ENCODE measurements around the gene FAM78B.

FAM78B gene

DNA sequence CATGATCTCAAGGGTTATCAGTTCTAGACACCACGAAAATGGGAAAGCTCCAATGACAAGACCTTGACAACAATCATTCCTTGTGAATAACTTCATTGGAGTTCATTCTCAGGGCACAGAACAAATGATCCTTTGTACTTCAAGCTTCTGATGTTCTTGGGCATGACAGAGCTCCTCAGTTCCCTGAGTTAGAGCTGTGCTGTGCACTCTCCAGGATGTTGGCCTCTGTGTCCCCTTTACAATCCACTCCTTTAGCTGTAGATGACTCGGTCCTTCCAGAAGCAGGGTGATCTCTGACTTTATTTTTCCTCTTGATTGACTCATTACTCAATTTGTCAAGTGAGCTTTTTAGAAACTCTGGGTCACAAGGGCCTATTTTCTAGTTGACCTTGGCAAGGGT lies 3.9 kb upstream of the FAM78B start:
- Mint-ChIP-seq H3K4me3 (no peak overlapping the region), H3K27me3 (peaks cover 22% of the 10 kb centered on the region), H3K9me3 (no peaks in the 10 kb centered on the region), H3K4me1 (peaks cover 37% of the 10 kb centered on the region), H3K27ac (peak overlapping the region in 1 of 2 donors; percentile 5)
- ATAC-seq (no peak), DNase-seq (no peak)

DNA sequence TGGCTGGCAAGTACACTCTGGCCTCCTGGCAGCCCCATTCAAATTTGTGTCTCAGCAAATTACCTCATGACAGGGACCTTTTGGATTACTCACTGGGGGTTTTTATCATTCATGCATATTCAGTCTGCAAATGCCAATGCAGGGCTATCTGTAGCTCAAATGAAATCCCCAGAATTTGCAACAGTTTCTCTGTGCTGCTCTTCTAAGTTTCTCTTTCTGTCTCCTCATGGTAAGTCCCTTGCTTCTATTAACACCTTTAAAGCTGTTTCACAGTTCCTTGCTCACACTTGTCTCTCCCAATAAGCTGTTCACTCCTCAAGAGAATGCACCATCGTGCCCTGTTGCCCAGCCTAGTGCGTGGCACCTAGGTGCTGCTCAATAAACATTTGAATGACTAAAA lies 3.3 kb upstream of the FAM78B start:
- H3K27me3 Mint-ChIP-seq = peaks cover 28% of the 10 kb centered on the region
- H3K4me1 Mint-ChIP-seq = peaks cover 43% of the 10 kb centered on the region
- ATAC-seq (peak; percentile 71), DNase-seq (peak in 1 of 2 donors; percentile 18)
- H3K9me3 Mint-ChIP-seq = no peaks in the 10 kb centered on the region
- H3K27ac Mint-ChIP-seq = peak overlapping the region in 1 of 2 donors; percentile 59
- no peak overlapping the region for H3K4me3 Mint-ChIP-seq

DNA sequence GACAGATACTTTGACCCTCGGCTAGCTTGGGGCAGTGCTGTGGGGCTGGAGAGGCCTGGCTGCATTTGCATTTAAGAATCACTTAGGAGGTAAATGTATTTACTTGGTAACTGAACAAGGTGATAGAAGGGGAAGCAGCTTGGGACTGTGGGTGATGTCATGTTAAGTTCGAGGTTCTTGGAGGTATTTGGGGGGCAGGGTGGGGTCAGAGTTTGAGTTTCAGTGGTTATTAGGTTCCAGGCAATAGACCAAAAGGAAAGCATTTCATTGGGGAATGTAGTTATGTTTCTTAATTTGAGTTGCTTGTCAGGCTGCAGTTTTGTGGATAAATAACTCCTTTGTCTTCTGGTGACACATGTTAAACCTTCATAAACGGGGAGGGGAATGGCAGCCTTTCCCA lies 2.4 kb upstream of the FAM78B start:
- peaks cover 47% of the 10 kb centered on the region for H3K4me1 Mint-ChIP-seq

DNA sequence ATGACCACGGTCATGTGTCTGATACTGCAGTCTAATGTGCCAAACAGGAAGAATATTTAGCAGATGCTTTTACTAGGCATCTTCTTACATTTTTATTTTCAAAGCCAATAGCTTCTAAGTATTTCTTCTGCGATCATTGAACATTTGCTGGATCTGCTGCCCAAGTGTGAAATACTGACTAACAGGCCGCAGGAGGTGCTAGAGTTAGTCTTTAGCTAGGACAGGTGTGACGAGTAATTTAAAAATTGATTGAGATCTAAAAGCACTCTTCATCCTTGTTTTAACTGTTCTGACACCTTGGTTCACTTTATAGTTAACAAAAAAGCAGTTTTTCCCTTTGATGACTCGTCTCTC lies 748 bp upstream of the FAM78B start:
- Mint-ChIP-seq H3K27ac (no peak overlapping the region), H3K9me3 (no peaks in the 10 kb centered on the region), H3K4me1 (peaks cover 47% of the 10 kb centered on the region), H3K27me3 (peaks cover 45% of the 10 kb centered on the region), H3K4me3 (peak overlapping the region; percentile 9 to 80)
- ATAC-seq = no peak
- no peak for DNase-seq

More for the DNA sequence above, 2.4 kb upstream of the FAM78B start:
- H3K27ac Mint-ChIP-seq = no peak overlapping the region
- H3K4me3 Mint-ChIP-seq = peak overlapping the region in 1 of 2 donors; percentile 45
- H3K27me3 Mint-ChIP-seq = peaks cover 37% of the 10 kb centered on the region
- ATAC-seq (no peak), DNase-seq (no peak)
- no peaks in the 10 kb centered on the region for H3K9me3 Mint-ChIP-seq

DNA sequence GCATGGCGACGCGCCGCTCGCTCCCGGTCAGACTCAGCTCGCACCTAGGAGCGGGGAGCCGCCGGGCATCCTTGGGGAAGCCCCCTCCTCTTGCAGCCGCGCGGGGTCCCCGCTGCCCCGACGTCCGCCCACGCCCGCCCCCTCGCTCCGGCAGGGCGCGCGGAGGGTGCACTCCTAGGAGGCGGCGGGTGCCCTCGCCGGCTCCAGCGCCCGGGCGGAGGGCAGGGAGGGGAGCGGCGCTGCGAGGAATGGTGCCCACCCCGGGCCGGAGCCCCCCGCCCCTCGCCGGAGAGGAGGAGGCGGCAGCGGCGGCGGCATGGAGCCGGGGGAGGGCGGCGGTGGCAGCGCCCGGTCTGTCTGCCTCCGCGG lies 488 bp downstream of the FAM78B start:
- peaks cover 47% of the 10 kb centered on the region for H3K4me1 Mint-ChIP-seq
- no peaks in the 10 kb centered on the region for H3K9me3 Mint-ChIP-seq
- peak in 1 of 2 donors; percentile 20 for DNase-seq
- ATAC-seq = peak; percentile 21
- H3K27ac Mint-ChIP-seq = no peak overlapping the region
- peaks cover 56% of the 10 kb centered on the region for H3K27me3 Mint-ChIP-seq
- H3K4me3 Mint-ChIP-seq = no peak overlapping the region

DNA sequence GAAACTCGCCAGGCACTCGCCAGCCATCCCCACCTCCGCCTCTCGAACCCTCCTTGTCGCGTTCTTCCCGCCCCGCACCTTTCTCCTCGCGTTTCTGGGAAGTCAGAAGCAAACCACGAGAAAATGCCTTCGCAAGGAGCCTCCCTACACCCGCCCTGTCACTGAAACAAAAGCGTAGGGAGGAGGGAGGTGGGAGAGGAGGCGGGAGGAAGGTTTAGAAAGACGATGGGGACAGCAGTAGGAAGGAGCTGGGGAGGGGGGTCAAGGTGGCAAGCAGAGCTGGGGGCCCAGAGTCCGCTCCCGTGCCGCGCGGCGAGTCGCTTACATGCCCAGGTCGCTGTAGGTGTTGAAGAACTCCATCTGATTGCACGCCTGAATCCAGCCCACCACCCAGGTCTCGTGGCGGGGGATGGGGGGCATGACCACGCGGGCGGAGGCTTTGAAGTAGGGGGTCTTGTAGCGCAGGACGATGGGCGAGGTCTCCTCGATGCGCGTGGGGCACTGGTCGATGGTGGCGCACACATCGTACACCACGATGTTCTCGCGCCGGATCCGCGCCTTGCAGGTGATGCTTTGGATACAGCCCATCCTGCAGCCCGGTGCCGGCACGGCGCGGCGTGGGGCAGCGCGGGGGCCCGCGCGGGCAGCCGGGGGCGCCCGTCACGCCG lies 1.0 kb downstream of the FAM78B start:
- H3K27me3 Mint-ChIP-seq = peaks cover 59% of the 10 kb centered on the region
- peaks cover 45% of the 10 kb centered on the region for H3K4me1 Mint-ChIP-seq
- H3K9me3 Mint-ChIP-seq = no peaks in the 10 kb centered on the region
- DNase-seq = no peak
- H3K4me3 Mint-ChIP-seq = peak overlapping the region; percentile 81 to 87
- H3K27ac Mint-ChIP-seq = peak overlapping the region in 1 of 2 donors; percentile 43
- ATAC-seq = peak; percentile 13

DNA sequence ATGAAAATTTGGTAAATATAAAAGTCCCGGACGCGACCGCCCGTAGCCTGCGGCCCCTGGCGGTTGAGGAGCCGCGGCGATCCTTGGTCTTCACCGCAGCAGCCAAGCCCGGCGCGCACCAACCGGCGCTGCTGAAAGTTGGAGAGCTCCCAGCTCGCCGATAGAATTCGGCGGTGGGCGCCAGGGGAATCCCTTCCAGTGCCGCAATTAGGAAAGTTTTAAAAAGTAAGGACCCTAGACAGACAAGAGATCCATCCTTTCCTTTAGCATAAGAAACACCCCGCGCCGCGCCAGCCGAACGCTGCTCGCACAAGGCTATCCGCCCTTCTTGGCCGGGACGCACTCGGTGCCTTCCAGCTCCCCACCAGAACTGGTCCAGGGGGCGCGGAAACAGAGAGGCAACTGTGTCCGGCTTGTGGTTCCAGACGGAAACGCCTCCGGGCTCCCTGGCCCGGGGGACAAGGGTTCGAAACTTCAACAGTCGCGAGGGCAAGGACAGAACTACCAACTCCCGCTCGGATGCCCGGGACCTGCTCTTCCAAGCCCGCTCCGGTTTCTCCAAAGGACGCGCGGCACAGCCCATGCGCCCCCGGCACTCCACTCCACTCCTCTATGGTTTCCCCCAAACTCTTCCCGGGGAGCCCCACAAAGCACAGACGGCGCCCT lies 1.7 kb downstream of the FAM78B start:
- Mint-ChIP-seq H3K27me3 (peaks cover 61% of the 10 kb centered on the region), H3K4me3 (peak overlapping the region; percentile 81 to 87), H3K9me3 (no peaks in the 10 kb centered on the region), H3K27ac (peak overlapping the region in 1 of 2 donors; percentile 43), H3K4me1 (peaks cover 38% of the 10 kb centered on the region)
- ATAC-seq (peak; percentile 21), DNase-seq (peak; percentile 20 to 26)

DNA sequence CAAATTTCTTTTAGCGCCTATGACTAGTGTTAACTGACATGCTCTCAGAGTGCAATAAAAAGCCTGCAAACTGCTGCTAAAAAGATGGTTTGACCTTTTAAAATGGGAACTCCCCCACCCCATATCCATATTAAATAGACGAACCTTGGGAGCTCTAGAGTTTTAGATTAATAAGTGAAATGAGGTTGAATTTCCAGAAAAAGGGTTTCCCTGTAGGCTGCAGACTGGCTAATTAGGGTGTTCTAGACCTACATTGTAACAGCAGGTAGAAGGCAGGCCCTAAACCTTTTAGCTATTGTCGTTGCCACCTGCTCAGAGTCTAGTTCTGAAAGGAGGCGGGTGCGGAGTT lies 2.2 kb downstream of the FAM78B start:
- Mint-ChIP-seq H3K9me3 (no peaks in the 10 kb centered on the region), H3K27ac (no peak overlapping the region), H3K27me3 (peaks cover 66% of the 10 kb centered on the region), H3K4me3 (peak overlapping the region; percentile 81 to 87), H3K4me1 (peaks cover 33% of the 10 kb centered on the region)
- no peak for ATAC-seq
- no peak for DNase-seq

DNA sequence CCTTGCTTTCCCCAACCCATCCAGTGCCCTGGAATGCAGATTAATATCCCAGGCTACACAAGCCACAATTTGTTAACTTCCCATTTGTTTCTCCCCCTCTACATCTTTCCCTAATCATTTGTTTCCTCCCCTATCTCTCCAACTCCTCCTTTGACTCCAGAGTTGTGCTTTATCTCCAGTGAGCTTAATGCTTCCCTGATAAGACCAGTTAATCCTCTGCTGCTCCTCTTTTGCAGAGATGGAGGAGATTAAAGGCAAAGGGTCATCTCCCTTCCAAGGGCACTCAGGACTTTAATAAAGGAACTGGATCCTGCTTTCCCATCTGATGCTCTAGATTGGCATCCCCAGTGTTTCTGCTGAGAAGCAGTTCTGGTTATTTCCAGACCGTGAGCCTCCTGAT lies 7.1 kb downstream of the FAM78B start:
- Mint-ChIP-seq H3K27ac (no peak overlapping the region), H3K9me3 (no peaks in the 10 kb centered on the region), H3K4me1 (no peaks in the 10 kb centered on the region), H3K27me3 (peaks cover 38% of the 10 kb centered on the region), H3K4me3 (no peak overlapping the region)
- ATAC-seq = no peak
- no peak for DNase-seq

DNA sequence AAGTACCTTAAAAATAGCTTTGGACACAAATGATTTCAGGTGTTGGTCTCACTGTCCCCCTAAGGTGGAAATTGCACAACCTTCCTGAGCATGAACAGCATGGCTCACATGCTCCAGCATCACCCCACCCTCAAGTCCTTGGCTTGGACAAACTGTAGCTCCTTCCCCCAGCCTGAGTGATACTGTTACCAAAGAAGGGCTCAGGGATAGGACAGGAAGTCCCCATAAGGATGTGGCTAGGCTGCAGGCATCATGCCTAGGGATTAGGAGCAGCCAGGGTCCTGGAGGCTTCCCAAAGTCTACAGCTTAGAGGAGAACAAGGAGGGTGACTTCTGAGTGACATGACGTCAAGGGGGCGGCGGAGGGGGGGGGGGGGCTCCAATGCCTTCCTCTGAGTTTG lies 10.1 kb downstream of the FAM78B start:
- Mint-ChIP-seq H3K9me3 (no peaks in the 10 kb centered on the region), H3K4me1 (no peaks in the 10 kb centered on the region), H3K4me3 (no peak overlapping the region)

DNA sequence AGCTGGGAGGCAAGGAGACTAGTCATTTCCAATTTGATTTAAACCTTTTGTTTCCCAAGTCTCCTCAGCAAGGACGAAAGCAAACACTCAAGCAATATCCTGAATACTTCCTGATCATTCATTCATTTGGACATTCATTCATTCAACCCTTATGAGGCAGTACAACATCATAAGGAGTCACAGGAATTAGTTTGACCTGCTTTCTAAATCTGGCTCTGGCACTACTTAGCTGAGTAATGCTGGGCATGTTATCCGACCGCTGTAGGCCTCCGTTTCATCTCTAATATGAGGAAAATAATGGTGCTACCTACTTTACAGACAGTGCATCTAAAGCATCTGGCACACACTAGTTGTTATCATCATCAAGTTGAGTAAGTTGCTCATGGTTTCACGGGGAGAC lies 11.7 kb downstream of the FAM78B start:
- no peaks in the 10 kb centered on the region for H3K4me1 Mint-ChIP-seq
- no peak overlapping the region for H3K27ac Mint-ChIP-seq
- H3K4me3 Mint-ChIP-seq = no peak overlapping the region
- H3K27me3 Mint-ChIP-seq = peaks cover 9% of the 10 kb centered on the region
- no peak for DNase-seq
- no peaks in the 10 kb centered on the region for H3K9me3 Mint-ChIP-seq
- no peak for ATAC-seq

More for the DNA sequence above, 10.1 kb downstream of the FAM78B start:
- H3K27ac Mint-ChIP-seq = no peak overlapping the region
- H3K27me3 Mint-ChIP-seq = peaks cover 18% of the 10 kb centered on the region
- ATAC-seq (no peak), DNase-seq (no peak)

DNA sequence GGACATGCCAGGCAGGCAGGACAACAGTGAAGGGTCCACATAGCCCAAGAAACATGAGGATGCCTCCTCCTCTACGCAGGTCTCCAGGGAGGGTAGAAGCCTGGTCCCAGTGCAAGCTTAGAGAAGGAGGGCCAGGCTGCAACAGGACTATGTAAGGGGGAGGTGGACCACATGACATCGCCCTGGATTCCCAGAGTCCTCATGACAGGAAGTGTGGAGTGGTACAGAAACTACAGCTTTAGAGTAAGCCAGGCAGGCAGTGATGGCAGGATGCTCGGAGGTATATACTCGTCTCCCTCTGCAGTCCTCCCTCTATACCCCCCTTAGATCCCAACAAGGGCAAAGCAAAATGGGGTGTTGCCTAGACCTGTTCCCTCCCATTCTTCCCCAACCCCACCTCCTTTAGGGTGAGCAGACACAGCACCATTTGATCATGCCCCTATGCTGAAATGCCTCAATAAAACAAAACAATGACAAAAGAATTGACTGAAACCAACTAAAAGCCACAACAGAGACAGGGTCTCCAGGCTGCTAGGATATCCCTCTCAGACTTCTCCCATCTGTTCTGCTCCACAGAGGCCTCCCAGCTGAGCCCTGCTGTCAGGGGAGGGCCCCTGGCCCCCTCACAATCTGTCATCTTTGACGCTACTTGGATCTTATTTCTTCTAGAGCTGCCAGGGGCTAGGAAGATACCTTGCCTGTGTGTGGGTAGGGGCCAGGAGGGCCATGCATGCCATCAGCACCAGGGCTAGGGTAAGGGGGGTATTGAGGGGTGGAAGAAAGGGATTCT lies 13.1 kb downstream of the FAM78B start:
- no peak overlapping the region for H3K4me3 Mint-ChIP-seq
- DNase-seq = no peak
- peak; percentile 42 for ATAC-seq

DNA sequence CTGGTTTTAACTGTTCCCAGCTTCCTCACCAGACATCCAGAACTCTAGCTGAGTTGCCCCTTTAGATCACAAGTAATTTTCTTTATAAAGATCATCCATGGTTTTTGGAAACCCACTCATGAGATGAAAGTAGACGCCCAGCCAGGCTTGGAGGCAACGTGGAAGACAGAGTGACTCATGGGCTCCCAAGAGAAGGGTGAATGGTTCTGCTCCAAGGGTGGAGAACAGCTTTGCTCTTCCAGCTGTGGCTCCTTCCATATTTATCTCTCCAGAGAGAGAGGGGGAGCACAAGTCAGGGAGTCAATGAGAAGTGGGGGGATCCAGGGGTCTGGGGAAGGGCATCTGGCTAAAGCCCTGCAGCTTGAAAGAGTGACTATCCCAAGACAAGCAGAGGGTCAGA lies 13.8 kb downstream of the FAM78B start:
- no peak for ATAC-seq
- DNase-seq = no peak
- no peaks in the 10 kb centered on the region for H3K27me3 Mint-ChIP-seq
- no peaks in the 10 kb centered on the region for H3K4me1 Mint-ChIP-seq
- H3K4me3 Mint-ChIP-seq = no peak overlapping the region
- H3K27ac Mint-ChIP-seq = no peak overlapping the region
- peaks cover 0 to 6% of the 10 kb centered on the region in 2 donors for H3K9me3 Mint-ChIP-seq

More for the DNA sequence above, 13.1 kb downstream of the FAM78B start:
- Mint-ChIP-seq H3K4me1 (no peaks in the 10 kb centered on the region), H3K27ac (peak overlapping the region in 1 of 2 donors; percentile 8), H3K9me3 (no peaks in the 10 kb centered on the region), H3K27me3 (no peaks in the 10 kb centered on the region)

DNA sequence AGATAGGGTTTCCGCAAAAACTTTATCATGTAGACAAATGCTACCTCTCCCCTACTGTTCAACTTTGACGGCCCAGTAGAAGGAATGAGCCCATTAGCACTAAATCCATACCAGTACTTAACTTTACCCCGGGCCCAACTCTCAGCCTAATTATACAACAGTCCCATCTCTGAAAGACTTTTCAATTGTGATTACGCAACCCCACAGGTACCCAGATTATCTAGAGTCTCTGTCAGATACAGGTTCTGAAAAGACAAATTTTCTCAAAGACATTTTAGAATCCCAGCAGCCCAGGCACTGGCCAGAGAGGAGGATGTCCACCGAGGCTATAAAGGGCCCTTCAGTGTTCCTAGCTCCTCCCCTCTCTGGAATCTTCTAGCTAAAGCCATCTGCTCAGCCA lies 15.0 kb downstream of the FAM78B start:
- Mint-ChIP-seq H3K27me3 (no peaks in the 10 kb centered on the region), H3K4me1 (no peaks in the 10 kb centered on the region), H3K4me3 (no peak overlapping the region), H3K9me3 (peaks cover 0 to 6% of the 10 kb centered on the region in 2 donors), H3K27ac (no peak overlapping the region)
- ATAC-seq (no peak), DNase-seq (no peak)

DNA sequence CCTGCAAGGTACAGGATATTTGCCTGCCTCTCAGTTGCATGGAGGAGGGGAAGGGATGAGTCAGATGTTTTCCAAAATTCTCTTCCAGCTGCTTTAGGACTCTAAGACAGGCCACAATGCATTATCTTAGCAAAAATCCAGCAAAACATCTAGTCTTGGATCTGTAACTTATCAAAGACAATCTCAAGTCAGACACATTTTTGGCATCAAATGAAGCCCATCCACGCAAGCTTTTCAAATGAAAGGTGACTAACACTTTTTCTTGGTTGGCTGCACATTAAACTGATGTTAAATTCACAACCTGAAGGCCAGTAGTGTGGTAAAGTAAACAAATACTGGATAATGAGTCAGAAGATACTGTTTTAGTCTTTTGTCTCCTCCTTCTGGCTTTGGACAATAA lies 21.3 kb downstream of the FAM78B start:
- Mint-ChIP-seq H3K4me3 (no peak overlapping the region), H3K4me1 (no peaks in the 10 kb centered on the region), H3K27me3 (no peaks in the 10 kb centered on the region), H3K27ac (no peak overlapping the region), H3K9me3 (peaks cover 0 to 6% of the 10 kb centered on the region in 2 donors)
- no peak for ATAC-seq
- no peak for DNase-seq

DNA sequence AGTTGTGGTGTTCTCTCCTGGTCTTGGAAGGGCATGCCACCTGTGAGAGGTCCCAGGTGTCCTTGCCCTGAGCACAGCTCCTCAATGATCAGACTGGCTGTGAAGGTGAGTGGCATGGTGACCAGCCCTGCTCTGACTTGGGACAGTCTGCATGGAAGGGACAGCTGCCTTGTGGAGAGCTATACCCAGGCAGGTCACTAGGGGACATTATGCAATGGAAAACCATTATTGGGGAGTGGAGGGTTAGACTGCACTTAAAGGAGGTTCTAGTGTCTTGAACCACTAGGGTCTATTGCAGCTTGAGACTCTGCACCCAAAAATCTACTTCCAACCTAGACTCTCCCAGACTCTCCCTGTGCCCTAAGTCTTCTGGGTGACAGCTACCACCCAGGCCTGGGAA lies 24.8 kb downstream of the FAM78B start:
- no peak overlapping the region for H3K27ac Mint-ChIP-seq

More for the DNA sequence above, 24.8 kb downstream of the FAM78B start:
- Mint-ChIP-seq H3K27me3 (peaks cover 9% of the 10 kb centered on the region), H3K9me3 (no peaks in the 10 kb centered on the region), H3K4me1 (no peaks in the 10 kb centered on the region), H3K4me3 (no peak overlapping the region)
- no peak for DNase-seq
- peak; percentile 22 for ATAC-seq

Measured in stimulated activated naive CD8-positive, alpha-beta T cell treated with anti-CD3 and anti-CD28 coated beads, Interleukin-15, amount 100 ng/mL, for 72 hours (primary cell).